SHP77 treated with DMSO at 0.1 percent for 48 hours (cell line): ENCODE data around the gene AGFG2.
"Not testable (repeated sequence)": the region's sequence is repeated elsewhere in the genome, so short reads cannot be mapped to it uniquely, and the experiment has no call there.

Experiments
- DNase-seq: peaks from one replicate; lab custom pipeline; 2025; lab: John Stamatoyannopoulos, UW

The AGFG2 gene

GRCh38 chr7:100520138-100520537 is 18.9 kb upstream of the AGFG2 start:
- DNase-seq, result no peak

DNA sequence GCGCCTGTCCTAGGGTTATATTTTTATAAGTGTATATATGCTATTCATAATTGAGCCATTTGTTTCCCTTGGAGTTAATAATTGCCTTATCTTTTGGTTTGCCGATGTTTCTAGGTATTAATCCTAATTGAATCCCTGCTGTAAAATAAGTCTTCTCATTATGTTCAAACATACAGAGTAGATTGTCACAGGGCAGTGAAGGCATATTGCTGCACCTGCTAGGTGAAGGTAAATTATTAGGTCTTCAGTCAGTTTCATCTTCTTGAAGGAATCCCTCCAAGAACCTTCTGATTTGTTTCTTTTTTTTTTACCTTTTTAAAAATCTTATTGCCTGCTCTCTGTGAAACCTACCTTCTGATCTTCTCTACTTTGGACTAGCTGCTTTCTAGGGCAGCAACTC is 17.9 kb upstream of the AGFG2 start:
- no peak for DNase-seq

DNA sequence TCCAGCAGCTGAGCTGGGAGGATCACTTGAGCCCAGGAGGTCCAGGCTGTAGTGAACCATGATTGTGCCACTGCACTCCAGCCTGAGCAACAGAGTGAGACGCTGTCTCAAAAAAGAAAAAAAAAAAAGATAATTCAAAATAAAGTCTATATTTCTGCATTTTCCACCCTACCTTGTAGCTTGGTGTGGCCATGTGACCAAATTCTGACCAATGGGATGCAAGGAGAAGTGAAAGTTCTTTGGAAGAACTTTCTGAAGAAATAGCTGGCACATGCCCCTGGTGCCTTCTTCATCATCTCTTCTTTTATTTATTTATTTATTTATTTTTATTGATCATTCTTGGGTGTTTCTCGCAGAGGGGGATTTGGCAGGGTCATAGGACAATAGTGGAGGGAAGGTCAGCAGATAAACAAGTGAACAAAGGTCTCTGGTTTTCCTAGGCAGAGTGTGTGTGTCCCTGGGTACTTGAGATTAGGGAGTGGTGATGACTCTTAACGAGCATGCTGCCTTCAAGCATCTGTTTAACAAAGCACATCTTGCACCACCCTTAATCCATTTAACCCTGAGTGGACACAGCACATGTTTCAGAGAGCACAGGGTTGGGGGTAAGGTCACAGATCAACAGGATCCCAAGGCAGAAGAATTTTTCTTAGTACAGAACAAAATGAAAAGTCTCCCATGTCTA is 17.0 kb upstream of the AGFG2 start:
- not testable (repeated sequence) for DNase-seq

DNA sequence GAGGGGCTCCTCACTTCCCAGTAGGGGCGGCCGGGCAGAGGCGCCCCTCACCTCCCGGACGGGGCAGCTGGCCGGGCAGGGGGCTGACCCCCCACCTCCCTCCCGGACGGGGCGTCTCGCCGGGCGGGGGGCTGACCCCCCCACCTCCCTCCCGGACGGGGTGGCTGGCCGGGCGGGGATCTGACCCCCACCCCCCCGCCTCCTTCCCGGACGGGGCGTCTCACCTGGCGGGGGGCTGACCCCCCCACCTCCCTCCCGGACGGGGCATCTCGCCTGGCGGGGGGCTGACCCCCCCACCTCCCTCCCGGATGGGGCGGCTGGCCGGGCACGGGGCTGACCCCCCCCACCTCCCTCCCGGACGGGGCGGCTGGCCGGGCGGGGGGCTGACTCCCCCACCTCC is 15.8 kb upstream of the AGFG2 start:
- not testable (repeated sequence) for DNase-seq

DNA sequence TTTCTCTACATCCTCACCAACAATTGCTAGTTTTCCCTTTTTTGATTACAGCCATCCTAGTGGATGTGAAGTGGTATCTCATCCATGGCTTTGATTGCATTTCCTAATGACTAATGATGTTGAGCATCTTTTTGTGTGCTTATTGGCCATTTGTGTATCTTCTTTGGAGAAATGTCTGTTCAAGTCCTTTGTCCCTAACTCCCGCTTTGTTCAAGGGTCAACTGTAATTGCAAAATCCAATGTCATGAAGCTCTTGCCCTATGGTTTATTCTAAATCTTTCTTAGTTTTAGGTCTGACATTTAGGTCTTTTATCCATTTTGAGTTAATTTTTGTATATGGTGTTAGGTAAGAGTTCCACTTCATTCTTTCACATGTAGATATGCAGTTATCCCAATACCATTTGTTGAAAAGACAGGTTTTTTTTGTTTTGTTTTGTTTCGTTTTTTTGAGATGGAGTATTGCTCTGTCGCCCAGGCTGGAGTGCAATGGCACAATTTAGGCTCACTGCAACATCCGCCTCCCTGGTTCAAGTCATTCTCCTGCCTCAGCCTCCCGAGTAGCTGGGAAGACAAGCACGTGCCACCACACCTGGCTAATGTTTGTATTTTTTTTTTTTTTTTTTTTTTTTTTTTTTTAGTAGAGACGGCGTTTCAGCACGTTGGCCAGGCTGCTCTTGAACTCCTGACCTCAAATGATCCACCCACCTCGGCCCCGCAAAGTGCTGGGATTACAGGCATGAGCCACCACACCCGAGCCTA is 10.7 kb upstream of the AGFG2 start:
- not testable (repeated sequence) for DNase-seq

DNA sequence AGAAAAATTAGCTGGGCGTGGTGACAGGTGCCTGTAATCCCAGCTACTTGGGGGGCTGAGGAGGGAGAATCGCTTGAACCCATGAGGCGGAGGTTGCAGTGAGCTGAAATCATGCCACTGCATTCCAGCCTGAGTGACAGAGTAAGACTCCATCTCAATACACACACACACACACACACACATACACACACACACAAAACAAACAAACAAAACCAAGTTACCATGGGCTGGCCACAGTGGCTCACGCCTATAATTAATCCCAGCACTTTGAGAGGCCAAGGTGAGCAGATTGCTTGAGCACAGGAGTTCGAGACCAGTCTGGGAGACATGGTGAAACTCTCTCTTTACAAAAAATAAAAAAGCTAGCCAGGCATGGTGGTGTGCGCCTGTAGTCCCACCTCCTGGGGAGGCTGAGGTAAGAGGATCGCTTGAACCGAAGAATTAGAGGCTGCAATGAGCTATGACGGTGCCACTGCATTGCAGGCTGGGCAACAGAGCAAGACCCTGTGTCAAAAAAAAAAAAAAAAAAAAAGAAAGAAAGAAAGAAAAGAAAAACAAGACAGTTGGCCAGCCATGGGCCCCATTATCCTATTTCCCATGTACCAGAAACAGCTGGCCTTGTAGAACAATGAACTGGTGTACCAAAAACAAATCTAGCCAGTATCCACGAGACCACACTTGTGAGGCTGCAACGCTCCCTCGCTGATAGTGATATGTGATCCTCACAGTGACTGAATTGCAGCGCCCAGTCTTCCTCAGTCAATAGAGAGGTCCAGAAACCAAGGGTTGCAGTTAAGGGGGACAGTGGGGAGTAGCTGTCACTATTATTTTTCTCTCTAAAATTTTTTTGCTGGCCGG is 6.6 kb upstream of the AGFG2 start:
- no peak for DNase-seq

GRCh38 chr7:100535982-100536381 is 3.0 kb upstream of the AGFG2 start:
- DNase-seq, result not testable (repeated sequence)

DNA sequence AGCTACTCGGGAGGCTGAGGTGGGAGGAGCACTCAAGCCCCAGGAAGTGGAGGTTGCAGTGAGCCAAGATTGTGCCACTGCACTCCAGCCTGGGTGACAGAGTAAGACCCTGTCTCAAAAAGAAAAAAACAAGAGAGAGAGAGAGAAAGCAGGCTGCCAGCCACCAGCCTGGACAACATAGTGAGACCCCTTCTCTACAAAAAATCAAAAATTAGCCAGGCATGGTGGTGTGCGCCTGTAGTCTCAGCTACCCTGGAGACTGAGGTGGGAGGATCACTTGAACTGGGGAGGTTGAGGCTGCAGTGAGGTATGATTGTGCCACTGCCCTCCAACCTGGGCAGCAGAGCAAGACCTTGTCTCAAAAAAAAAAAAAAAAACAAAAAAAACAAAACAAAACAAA is 2.3 kb upstream of the AGFG2 start:
- not testable (repeated sequence) for DNase-seq

- DNase-seq, result no peak
These were observed 702 bp upstream of the AGFG2 start for GRCh38 chr7:100538348-100538653.

DNA sequence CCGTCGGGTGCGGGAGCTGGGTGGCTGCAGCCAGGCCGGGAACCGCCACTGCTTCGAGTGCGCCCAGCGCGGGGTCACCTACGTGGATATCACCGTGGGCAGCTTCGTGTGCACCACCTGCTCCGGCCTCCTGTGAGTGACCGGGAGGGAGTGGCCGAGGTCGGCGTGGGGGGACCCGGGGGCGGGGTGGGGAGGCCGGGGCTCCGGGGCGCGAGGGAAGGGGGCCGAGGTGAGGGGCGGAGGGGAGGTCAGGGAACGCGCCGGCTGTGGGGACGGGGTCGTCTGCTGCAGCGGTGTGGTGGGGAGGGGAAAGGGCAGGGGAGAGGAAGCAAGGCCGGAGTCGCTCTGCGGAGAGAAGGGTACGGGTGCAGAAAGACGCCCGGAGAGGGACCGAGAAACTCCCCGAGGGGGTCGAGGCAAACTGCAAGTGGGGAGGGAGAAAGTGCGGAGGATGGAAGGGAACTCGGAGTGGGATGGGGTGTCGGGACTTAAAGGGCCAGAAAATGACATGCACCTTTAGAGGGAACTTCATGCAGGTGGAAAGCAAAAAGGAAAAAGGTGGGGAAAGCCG is 518 bp downstream of the AGFG2 start:
- DNase-seq, result no peak

DNA sequence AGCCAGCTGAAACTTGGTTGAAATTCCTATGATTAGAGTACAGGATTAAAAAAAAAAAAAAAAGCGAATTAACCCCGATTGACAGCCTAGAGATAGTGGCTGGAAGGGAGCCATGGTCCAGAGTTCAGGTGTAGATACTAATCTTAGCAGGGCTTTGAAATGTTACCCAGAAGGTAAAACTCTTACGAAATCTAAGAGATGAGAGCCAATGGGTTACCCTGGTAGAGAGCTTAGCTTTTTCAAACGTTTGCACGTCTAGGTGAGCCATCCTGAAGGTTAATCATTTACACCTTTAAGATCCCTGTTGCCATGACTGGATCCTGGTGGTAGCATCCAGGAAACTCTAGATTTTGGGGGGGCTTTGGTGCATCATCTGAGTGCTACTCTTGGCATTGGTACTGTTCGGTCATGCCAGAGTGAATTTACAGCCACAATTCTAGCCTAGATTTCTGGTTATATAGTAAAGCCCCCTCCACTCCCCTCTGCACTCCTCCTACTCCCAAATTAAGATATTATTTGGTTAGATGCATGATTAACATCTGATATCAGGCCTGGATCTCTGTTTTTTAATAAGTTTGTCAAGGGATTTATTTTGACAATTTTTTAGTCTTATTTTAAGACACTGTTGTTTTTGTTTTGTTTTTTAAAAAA is 1.2 kb downstream of the AGFG2 start:
- no peak for DNase-seq

DNA sequence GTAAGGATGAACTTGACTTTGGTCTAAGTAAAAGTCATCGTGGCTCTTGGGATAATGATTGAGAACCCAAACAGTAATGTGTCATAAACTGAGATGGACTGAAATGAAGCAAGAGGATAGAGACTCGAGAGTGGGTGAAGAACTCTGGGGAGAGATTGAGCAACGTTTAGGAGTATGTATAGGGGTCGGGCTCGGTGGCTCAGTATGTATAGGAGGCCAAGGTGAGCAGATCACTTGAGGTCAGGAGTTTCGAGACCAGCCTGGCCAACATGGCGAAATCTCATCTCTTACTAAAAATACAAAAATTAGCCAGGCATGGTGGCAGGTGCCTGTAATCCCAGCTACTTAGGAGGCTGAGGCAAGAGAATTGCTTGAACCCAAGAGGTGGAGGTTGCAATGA is 2.3 kb downstream of the AGFG2 start:
- not testable (repeated sequence) for DNase-seq

- DNase-seq, result no peak
These were observed 4.6 kb downstream of the AGFG2 start for GRCh38 chr7:100543586-100543985.

DNA sequence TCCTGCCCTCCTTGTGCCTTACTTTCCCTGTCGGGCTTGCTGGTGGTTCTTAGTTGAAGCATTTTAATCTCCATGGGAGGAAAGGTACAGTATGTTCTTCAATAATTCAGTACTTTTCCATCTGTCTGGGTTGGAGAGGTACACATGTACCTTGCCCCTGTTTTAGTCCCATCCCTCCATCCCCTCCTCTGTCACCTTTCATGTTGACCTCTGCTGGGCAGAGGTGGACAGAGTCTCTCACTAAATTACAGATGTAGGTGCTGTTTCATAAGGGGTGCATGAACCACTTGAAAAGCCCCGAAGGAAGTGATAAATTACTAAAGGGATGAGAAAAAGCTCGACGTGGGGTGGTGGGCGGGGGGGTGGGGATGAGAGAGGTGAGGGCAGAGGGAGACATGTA is 5.4 kb downstream of the AGFG2 start:
- no peak for DNase-seq

DNA sequence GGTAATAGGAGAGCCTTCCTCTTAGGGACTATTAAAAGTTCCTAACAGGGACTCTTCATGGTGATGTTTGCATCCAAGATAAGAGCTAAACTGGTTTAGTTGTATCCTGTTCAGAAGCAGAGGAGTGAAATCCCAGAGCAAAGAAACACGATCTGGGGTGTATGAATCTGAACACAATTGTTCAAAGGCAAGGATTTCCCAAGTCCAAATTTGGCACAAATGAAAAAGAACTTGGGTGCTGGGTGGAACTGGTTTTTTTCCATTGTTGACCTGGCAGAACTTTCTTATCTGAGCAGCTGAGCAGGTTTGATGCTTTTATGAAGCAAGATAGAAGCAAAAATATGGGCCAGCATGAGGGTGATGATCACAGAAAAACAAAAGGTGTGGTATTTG is 6.0 kb downstream of the AGFG2 start:
- DNase-seq, result no peak

DNA sequence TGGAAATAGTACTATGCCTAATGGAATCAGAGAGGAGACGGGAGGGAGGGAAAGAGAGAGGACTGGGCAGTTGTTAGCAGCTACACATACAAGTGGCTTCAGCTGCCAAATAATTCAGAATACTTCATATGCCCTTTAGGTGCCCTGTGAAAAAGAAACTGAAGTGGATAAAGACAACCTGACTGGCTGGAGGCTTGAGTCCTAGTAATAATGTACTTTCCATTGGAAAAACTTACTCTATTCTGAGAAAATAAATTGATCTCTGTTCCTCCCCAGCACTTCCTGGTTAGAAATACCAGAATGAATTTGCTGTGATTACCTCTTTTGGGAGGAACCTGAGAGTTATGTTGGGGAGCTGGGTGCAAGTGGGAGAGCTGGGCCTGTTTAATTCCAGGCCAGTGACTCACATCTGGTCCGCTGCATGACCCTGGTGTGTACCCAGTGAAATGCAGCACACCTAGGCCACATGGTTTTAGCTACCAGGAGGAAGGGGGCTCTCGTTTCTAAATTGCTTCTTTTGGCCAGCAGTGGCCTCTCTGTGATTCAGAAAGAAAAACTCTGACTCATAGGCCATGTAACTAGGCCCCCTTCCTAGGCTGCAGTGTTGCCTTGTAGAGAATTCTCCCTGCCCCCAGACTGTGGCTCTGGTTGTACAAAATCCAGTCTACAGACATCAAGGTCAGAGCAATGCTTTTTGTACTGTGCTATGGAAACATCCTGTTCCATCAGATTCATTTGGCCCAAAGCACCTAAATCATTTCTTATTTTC is 6.5 kb downstream of the AGFG2 start:
- DNase-seq, result no peak

GRCh38 chr7:100546129-100546925 is 7.3 kb downstream of the AGFG2 start:
- DNase-seq, result no peak

- DNase-seq, result no peak
These were observed 8.2 kb downstream of the AGFG2 start for GRCh38 chr7:100546926-100547800.

GRCh38 chr7:100547872-100548271 is 8.9 kb downstream of the AGFG2 start:
- DNase-seq, result no peak
